HepG2 (cell line): ENCODE results near the gene LRP1B. TPM values are rescaled to one million over a fixed set of nuclear protein-coding genes. Genes with fewer than 3 reads are reported as not detected.

Source experiments
- ATAC-seq: fragments of 200-7000 bp; cut with Tn5 transposase; 3 replicates; pipeline ENCODE4 v1.9.1; 2020; ENCODE audit warnings: mild to moderate bottlenecking, moderate library complexity
- BruUV-seq: library from RNA; stranded (reverse); fragments of 400-500 nt; replicated peaks from 2 replicates; lab custom pipeline; 2021; lab: Mats Ljungman, UMichigan
- CTCF ChIA-PET: fragments of 300-600 bp; formaldehyde crosslinking; extraction: SDS; loops from one replicate; lab custom pipeline; 2021; ENCODE audit warnings: low total read pairs, inconsistent platforms, low intra/inter-chr PET ratio; lab: Yijun Ruan, JAX
- POLR2A ChIA-PET: fragments of 350-600 bp; sonication (Branson Sonifier 250); formaldehyde crosslinking; loops from one replicate; lab custom pipeline; 2020; ENCODE audit warnings: antibody characterized with exemption, inconsistent platforms; lab: Yijun Ruan, JAX
- DNase-seq: peaks from one replicate; pipeline ENCODE4 v3.0.0-alpha.2; 2015; ENCODE audit warnings: low spot score
- FAIRE-seq: peaks from 3 replicates; lab custom pipeline; 2011; peaks lifted over from hg19 to GRCh38; lab: Jason Lieb, UNC
- H2AFZ ChIP-seq: one replicate; pipeline ENCODE4 v1.6.1; 2011; ENCODE audit warnings: low read length, inconsistent platforms
- H3K27ac ChIP-seq: fragments of 300-600 bp; 3 replicates; pipeline ENCODE4 v1.8.0; 2011; ENCODE audit warnings: mixed run types, mild to moderate bottlenecking, mixed read lengths, low read length, inconsistent platforms; ENCODE audit not compliant: insufficient read depth; ENCODE audit errors: extremely low read length
- H3K27me3 ChIP-seq, 2 experiments: fragments of 200-600 bp in 1 of 2; 2 replicates in 1 of 2; 3 replicates in 1 of 2; pipeline versions ENCODE4 v1.6.0 to v1.8.0; 2011; ENCODE audit warnings: low read length in 2 of 2, mild to moderate bottlenecking in 2 of 2, moderate library complexity in 2 of 2, inconsistent platforms in 1 of 2; ENCODE audit not compliant: insufficient read depth in 2 of 2, control insufficient read depth in 1 of 2
- H3K36me3 ChIP-seq, 2 experiments: fragments of 200-600 bp in 1 of 2; replicated peaks in 1 of 2; 2 replicates in 1 of 2; 3 replicates in 1 of 2; pipeline versions ENCODE4 v1.5.1 to v1.8.0; 2011; ENCODE audit warnings: low read length in 2 of 2, inconsistent platforms in 1 of 2; ENCODE audit not compliant: insufficient read depth in 2 of 2, control insufficient read depth in 1 of 2
- H3K4me1 ChIP-seq: 2 replicates; pipeline ENCODE4 v1.5.1; 2012; ENCODE audit warnings: low read length, inconsistent platforms; ENCODE audit not compliant: insufficient read depth
- H3K4me2 ChIP-seq: 2 replicates; pipeline ENCODE4 v1.6.0; 2011; ENCODE audit warnings: low read depth, low read length, inconsistent platforms
- H3K4me3 ChIP-seq, 3 experiments: fragments of 200-600 bp in 1 of 3; sonication (generic), shearing (Covaris generic) in 1 of 3; replicated peaks in 1 of 3; 2 replicates each; pipeline ENCODE4 v1.5.1; 2011 to 2016; ENCODE audit warnings: low read length in 3 of 3, inconsistent platforms in 2 of 3, low read depth in 2 of 3, mild to moderate bottlenecking in 2 of 3, control low read depth in 1 of 3, mixed read lengths in 1 of 3; ENCODE audit not compliant: insufficient read depth in 1 of 3
- H3K79me2 ChIP-seq: one replicate; pipeline ENCODE4 v1.6.1; 2011; ENCODE audit warnings: low read length, inconsistent platforms; ENCODE audit not compliant: insufficient read depth
- H3K9ac ChIP-seq: 2 replicates; pipeline ENCODE4 v1.6.0; 2011; ENCODE audit warnings: mild to moderate bottlenecking, low read depth, low read length, inconsistent platforms; ENCODE audit not compliant: insufficient read depth
- H3K9me3 ChIP-seq: 2 replicates; pipeline ENCODE4 v1.5.1; 2012; ENCODE audit warnings: mild to moderate bottlenecking, low read length
- H4K20me1 ChIP-seq: 2 replicates; pipeline ENCODE4 v1.6.0; 2011; ENCODE audit warnings: inconsistent platforms, mild to moderate bottlenecking, low read length, moderate library complexity; ENCODE audit not compliant: insufficient read depth
- ADNP ChIP-seq: sonication (generic); formaldehyde crosslinking; IDR thresholded peaks from 2 replicates; pipeline ENCODE4 v1.4.0; 2020; ENCODE audit warnings: missing genetic modification reagents
- BCL6 ChIP-seq: IDR thresholded peaks from 2 replicates; pipeline ENCODE4 v1.6.1; 2016; ENCODE audit warnings: missing genetic modification reagents, missing compliant biosample characterization
- CHD2 ChIP-seq: IDR thresholded peaks from 2 replicates; pipeline ENCODE4 v1.6.1; 2011; ENCODE audit warnings: low read depth, low read length, improper control_type of control experiment
- DDIT3 ChIP-seq: sonication (generic); formaldehyde crosslinking; IDR thresholded peaks from 2 replicates; pipeline ENCODE4 v1.4.0; 2020; ENCODE audit warnings: mild to moderate bottlenecking, missing genetic modification reagents
- NR0B2 ChIP-seq: sonication (generic); formaldehyde crosslinking; IDR thresholded peaks from 2 replicates; pipeline ENCODE4 v1.4.0; 2020; ENCODE audit warnings: mild to moderate bottlenecking, missing genetic modification reagents
- SALL2 ChIP-seq: sonication (generic); formaldehyde crosslinking; IDR thresholded peaks from 2 replicates; pipeline ENCODE4 v1.8.1; 2023; ENCODE audit warnings: mild to moderate bottlenecking, missing genetic modification reagents, inconsistent platforms
- ZBTB43 ChIP-seq: sonication (generic); formaldehyde crosslinking; conservative IDR thresholded peaks from 2 replicates; pipeline ENCODE4 v1.4.0; 2020; ENCODE audit warnings: missing genetic modification reagents
- ZBTB7A ChIP-seq: sonication (generic); formaldehyde crosslinking; IDR thresholded peaks from 2 replicates; pipeline ENCODE4 v1.8.0; 2022; ENCODE audit warnings: mild to moderate bottlenecking, missing genetic modification reagents
- ZEB1 ChIP-seq: IDR thresholded peaks from 2 replicates; pipeline ENCODE4 v1.6.1; 2012; ENCODE audit warnings: mild to moderate bottlenecking, low read depth, inconsistent platforms; ENCODE audit not compliant: insufficient replicate concordance
- ZNF207 ChIP-seq: fragments of 450-650 bp; IDR thresholded peaks from 2 replicates; pipeline ENCODE4 v1.6.1; 2016; ENCODE audit warnings: antibody characterized with exemption, borderline replicate concordance
- ZNF605 ChIP-seq: sonication (generic); formaldehyde crosslinking; IDR thresholded peaks from 2 replicates; pipeline ENCODE4 v1.8.0; 2022; ENCODE audit warnings: mild to moderate bottlenecking, missing genetic modification reagents
- WGBS: methylation state at CpG from one replicate; pipeline ENCODE4 v1.1.6; 2017; ENCODE audit warnings: low lambda C conversion rate; 5-methylcytosine and 5-hydroxymethylcytosine counted together
- in situ Hi-C: cut with HindIII; loops from 2 replicates; pipeline ENCODE4 v1.10.0; 2017; ENCODE audit warnings: low pct_unique_long_range_greater_than_20kb; ENCODE audit not compliant: extremely low pct_ligation_motif_present
- intact Hi-C: fragments of 100-400 bp; cut with micrococcal nuclease; formaldehyde crosslinking; loops from one replicate; pipeline ENCODE4 v1.10.0; 2022; ENCODE audit not compliant: unreplicated experiment
- polyA plus RNA-seq, 8 experiments: library from polyadenylated mRNA; depleted of rRNA in 3 of 8; stranded (reverse) in 7 of 8; unstranded in 1 of 8; fragments of >200 nt; fragmentation: Illumina TruSeq in 4 of 8; extraction: Trizol in 4 of 8; gene quantifications; 2 replicates each; pipeline versions ENCODE4 v1.2.1 to v1.2.3, GENCODE V29; 2011 to 2016; ENCODE audit warnings: low read depth in 4 of 8, missing spikeins in 1 of 8, mixed read lengths in 1 of 8; ENCODE audit not compliant: insufficient read depth in 1 of 8
- total RNA-seq, 5 experiments: library from RNA; depleted of rRNA; stranded (reverse); fragments of >200 nt; fragmentation: Illumina TruSeq; extraction: Trizol; gene quantifications; 2 replicates each; pipeline ENCODE4 v1.2.3, GENCODE V29; 2016; ENCODE audit warnings: low read depth in 1 of 5

Gene LRP1B
- total and polyA plus RNA-seq, 2 of the 13 experiments (the other 11 are each of a cell fraction or from before 2014, with no cell fraction given), result 0.04 TPM; not detected in 1

GRCh38 chr2:141704541-141704940 is 426.3 kb downstream of the LRP1B start:
- 7% methylated on average over 2 of the region's 2 CpGs for WGBS
- Histone ChIP-seq H3K79me2 (no peaks in the 10 kb centered on the region), H3K27me3 (no peaks in the 10 kb centered on the region), H3K36me3 (no peaks in the 10 kb centered on the region), H3K27ac (no peak overlapping the region), H3K9me3 (no peaks in the 10 kb centered on the region), H3K4me1 (no peaks in the 10 kb centered on the region), H3K4me2 (no peak overlapping the region), H3K9ac (no peak overlapping the region), H3K4me3 (no peak overlapping the region), H2AFZ (no peak overlapping the region), H4K20me1 (no peaks in the 10 kb centered on the region)
- FAIRE-seq, result no peak
- ATAC-seq, result no peak
- CTCF ChIA-PET, result no interaction called here
- no TSS peak for BruUV-seq
- intact Hi-C loops, result loop anchor here (5.0 kb wide), 1 partner anchor 1973 kb away; no protein-coding TSS in a partner anchor
- in situ Hi-C loops, result no loop called here
- no peak for TF ChIP-seq ZNF207
- no peak for TF ChIP-seq ZNF605 (CRISPR knock-in tag)
- no peak for TF ChIP-seq NR0B2
- no peak for TF ChIP-seq CHD2
- TF ChIP-seq ZEB1, result no peak
- TF ChIP-seq ADNP (CRISPR knock-in tag), result no peak
- TF ChIP-seq ZBTB7A (CRISPR knock-in tag), result no peak
- no peak for TF ChIP-seq DDIT3
- TF ChIP-seq SALL2 (CRISPR knock-in tag), result no peak
- TF ChIP-seq ZBTB43 (CRISPR knock-in tag), result no peak
- no peak for TF ChIP-seq BCL6
- no peak for DNase-seq
- POLR2A ChIA-PET, result no interaction called here
